HG02678 (cell line): ENCODE data around the gene ZNF211.

Experiments
- ATAC-seq: cut with Tn5 transposase; IDR thresholded peaks from one replicate; pipeline ENCODE4 v1.9.1; 2021; ENCODE audit warnings: mild to moderate bottlenecking, moderate library complexity; ENCODE audit not compliant: unreplicated experiment

The ZNF211 gene

GRCh38 chr19:57632987-57633831, at the start of gene ZNF211:
ZNF211 (plus strand) TSS chr19:57633168; CDS start chr19:57633347, 179 bp downstream.
- peak; percentile 99 for ATAC-seq

GRCh38 chr19:57583521-57584416, 49.2 kb upstream of the ZNF211 start, which contains the start of gene ZIK1:
ZIK1 (plus strand) TSS chr19:57584145; CDS start chr19:57584357, 212 bp downstream.
- ATAC-seq, result peak; percentile 79

- no peak for ATAC-seq
Measured at GRCh38 chr19:57587529-57587928, 45.4 kb upstream of the ZNF211 start.

- ATAC-seq, result no peak
Measured at GRCh38 chr19:57599377-57599760, 33.6 kb upstream of the ZNF211 start.

GRCh38 chr19:57599761-57600383, 33.1 kb upstream of the ZNF211 start, which contains the start of gene ZNF530:
ZNF530 (plus strand) TSS chr19:57599885; CDS start chr19:57604346, 4,461 bp downstream.
- ATAC-seq, result peak; percentile 98

- no peak for ATAC-seq
Measured at GRCh38 chr19:57606931-57607330, 26.0 kb upstream of the ZNF211 start.

GRCh38 chr19:57611113-57611512, 21.9 kb upstream of the ZNF211 start:
- ATAC-seq, result no peak

- peak; percentile 99 for ATAC-seq
Measured at GRCh38 chr19:57613941-57614743, 18.8 kb upstream of the ZNF211 start, which contains the start of gene ZNF134. ZNF134 (plus strand) TSS chr19:57614242; CDS start chr19:57619469, 5,227 bp downstream.

- no peak for ATAC-seq
Measured at GRCh38 chr19:57615346-57615745, 17.6 kb upstream of the ZNF211 start.

GRCh38 chr19:57620673-57621348, 12.2 kb upstream of the ZNF211 start:
- no peak for ATAC-seq

- ATAC-seq, result no peak
Measured at GRCh38 chr19:57623091-57623490, 9.9 kb upstream of the ZNF211 start.

- no peak for ATAC-seq
Measured at GRCh38 chr19:57633832-57634131, 814 bp downstream of the ZNF211 start.

- ATAC-seq, result no peak
Measured at GRCh38 chr19:57637379-57637778, 4.4 kb downstream of the ZNF211 start.

- ATAC-seq, result no peak
Measured at GRCh38 chr19:57641715-57642234, 8.8 kb downstream of the ZNF211 start.

- ATAC-seq, result no peak
Measured at GRCh38 chr19:57642396-57643046, 9.6 kb downstream of the ZNF211 start.

- ATAC-seq, result no peak
Measured at GRCh38 chr19:57643734-57644133, 10.8 kb downstream of the ZNF211 start.

- ATAC-seq, result no peak
Measured at GRCh38 chr19:57648331-57649003, 15.5 kb downstream of the ZNF211 start.

- no peak for ATAC-seq
Measured at GRCh38 chr19:57651654-57651996, 18.7 kb downstream of the ZNF211 start.

- no peak for ATAC-seq
Measured at GRCh38 chr19:57653689-57654088, 20.7 kb downstream of the ZNF211 start.
